Renal cortex interstitium (tissue), 11 donors: ENCODE results near the gene FCRL1. TPM values are rescaled to one million over a fixed set of nuclear protein-coding genes. Genes with fewer than 3 reads are reported as not detected.

Experiments
- DNase-seq, 11 donors: peaks; one replicate each; pipeline ENCODE4 v3.0.0-alpha.2; 2013; ENCODE audit warnings: low read depth in 9 of 11, low spot score in 4 of 11; ENCODE audit errors: extremely low read depth in 1 of 11
- polyA plus RNA-seq, 3 donors: library from polyadenylated mRNA; unstranded; fragments of 120-200 nt; gene quantifications; one replicate each; pipeline ENCODE4 v1.2.1, GENCODE V29; 2013; ENCODE audit not compliant: insufficient read length in 3 of 3

Gene FCRL1
- polyA plus RNA-seq, 3 donors, result 0.14 to 0.48 TPM; not detected in 1

GRCh38 chr1:157751283-157751682 is 68.6 kb downstream of the FCRL1 start:
- no peak for DNase-seq

GRCh38 chr1:157748262-157748817 is 71.6 kb downstream of the FCRL1 start:
- DNase-seq, result no peak

Other genes starting within 250 kb of the FCRL1 start
- not detected for gene FCRL4, start 222.0 kb downstream of the FCRL1 start, polyA plus RNA-seq
- gene FCRL3, start 119.4 kb downstream of the FCRL1 start, polyA plus RNA-seq, result under 1 TPM in 2 of 3 donors, not detected in 1; 0.04 to 0.09 TPM
- under 1 TPM in 2 of 3 donors, not detected in 1; 0.09 to 0.11 TPM for gene FCRL2, start 43.0 kb downstream of the FCRL1 start, polyA plus RNA-seq
- gene CD5L, start 21.7 kb upstream of the FCRL1 start, polyA plus RNA-seq, result not detected
- gene KIRREL1, start 173.5 kb upstream of the FCRL1 start, polyA plus RNA-seq, result 100 to 1,000 TPM; 171 to 186 (median 179) TPM